Right lobe of liver (tissue), 6 donors: ENCODE results near the gene TPBGL. TPM values are rescaled to one million over a fixed set of nuclear protein-coding genes. Genes with fewer than 3 reads are reported as not detected.

Source experiments
- ATAC-seq, 4 donors: fragments of 200-7000 bp; cut with Tn5 transposase; one replicate each; pipeline ENCODE4 v1.9.1; 2020; ENCODE audit warnings: mild to moderate bottlenecking in 4 of 4, moderate library complexity in 4 of 4
- DNase-seq, 3 donors: peaks; one replicate each; pipeline ENCODE4 v3.0.0-alpha.2; 2020
- H3K27ac ChIP-seq, 3 donors: fragments of 200-600 bp; one replicate each; pipeline ENCODE4 v1.8.0; 2022
- H3K27me3 ChIP-seq, 2 donors: fragments of 200-600 bp; one replicate each; pipeline ENCODE4 v1.8.0; 2022
- H3K36me3 ChIP-seq, 4 donors: fragments of 200-600 bp; sonication (generic) in 1 of 4; one replicate each; pipeline versions ENCODE4 v1.5.1 to v1.8.0; 2017 to 2022; ENCODE audit warnings: control low read depth in 1 of 4
- H3K4me1 ChIP-seq, 4 donors: fragments of 200-600 bp; sonication (generic) in 1 of 4; one replicate each; pipeline versions ENCODE4 v1.5.1 to v1.8.0; 2017 to 2022; ENCODE audit warnings: control low read depth in 1 of 4
- H3K4me3 ChIP-seq, 3 donors: fragments of 200-600 bp; one replicate each; pipeline ENCODE4 v1.8.0; 2022
- H3K9me3 ChIP-seq, 4 donors: fragments of 200-600 bp; sonication (generic) in 1 of 4; one replicate each; pipeline versions ENCODE4 v1.5.1 to v1.8.0; 2017 to 2022; ENCODE audit warnings: control low read depth in 1 of 4
- POLR2A ChIP-seq: fragments of 450-650 bp; IDR thresholded peaks from one replicate; pipeline ENCODE4 v1.6.1; 2017; ENCODE audit warnings: antibody characterized with exemption, mild to moderate bottlenecking
- WGBS: methylation state at CpG from one replicate; pipeline ENCODE4 v1.1.6; 2018; ENCODE audit warnings: low coverage, low lambda C conversion rate; ENCODE audit not compliant: insufficient coverage; ENCODE audit errors: missing lambda C conversion rate; 5-methylcytosine and 5-hydroxymethylcytosine counted together
- intact Hi-C, 2 donors: fragments of 100-400 bp; cut with DNase I; formaldehyde crosslinking; loops; one replicate each; pipeline versions ENCODE4 v1.11.2 to v1.14.1; 2022
- total RNA-seq, 6 experiments: library from RNA; depleted of rRNA in 2 of 6; stranded (reverse); fragments of >200 nt in 2 of 6; fragmentation: NEBNext Ultra II Directional in 3 of 6; extraction: Animal tissue kit (Norgen Biotek cat#: 25700) in 3 of 6; gene quantifications; one replicate each; pipeline versions ENCODE4 v1.1.0 to v1.2.4, GENCODE V29; 2016 to 2023
- TF ChIP-seq, protein P1 (sequence below), 4 donors: fragments of 200-600 bp in 3 of 4; fragments of 450-650 bp in 1 of 4; IDR thresholded peaks; one replicate each; pipeline versions ENCODE4 v1.5.1 to v1.8.0; 2016 to 2022; ENCODE audit warnings: antibody characterized with exemption in 4 of 4, mild to moderate bottlenecking in 2 of 4
- donor health status: DM: no; HTN: yes; CAD: no.
- donor health status: DM: no; HTN: no; CAD: no.
- donor health status: DM: no; HTN: no; CAD: no.
- donor health status: DM: no; HTN: yes; CAD: no.
- donor health status: DM: no; HTN: yes; CAD: no.

Gene TPBGL
- total RNA-seq, 6 experiments from 2014 or later = not detected

GRCh38 chr11:75242722-75243600, 2.4 kb downstream of the TPBGL start:
- no peaks in the 10 kb centered on the region for H3K9me3 ChIP-seq
- H3K36me3 ChIP-seq = no peaks in the 10 kb centered on the region
- H3K27ac ChIP-seq = no peak overlapping the region
- peaks cover 0 to 11% (median 0%) of the 10 kb centered on the region in 4 donors for H3K4me1 ChIP-seq
- intact Hi-C loops = loop anchor here (5.0 to 10.0 kb wide), 3 partner anchors 36 to 218 kb away; no protein-coding TSS in a partner anchor
- no peak for TF ChIP-seq POLR2A
- TF ChIP-seq, protein P1, sequence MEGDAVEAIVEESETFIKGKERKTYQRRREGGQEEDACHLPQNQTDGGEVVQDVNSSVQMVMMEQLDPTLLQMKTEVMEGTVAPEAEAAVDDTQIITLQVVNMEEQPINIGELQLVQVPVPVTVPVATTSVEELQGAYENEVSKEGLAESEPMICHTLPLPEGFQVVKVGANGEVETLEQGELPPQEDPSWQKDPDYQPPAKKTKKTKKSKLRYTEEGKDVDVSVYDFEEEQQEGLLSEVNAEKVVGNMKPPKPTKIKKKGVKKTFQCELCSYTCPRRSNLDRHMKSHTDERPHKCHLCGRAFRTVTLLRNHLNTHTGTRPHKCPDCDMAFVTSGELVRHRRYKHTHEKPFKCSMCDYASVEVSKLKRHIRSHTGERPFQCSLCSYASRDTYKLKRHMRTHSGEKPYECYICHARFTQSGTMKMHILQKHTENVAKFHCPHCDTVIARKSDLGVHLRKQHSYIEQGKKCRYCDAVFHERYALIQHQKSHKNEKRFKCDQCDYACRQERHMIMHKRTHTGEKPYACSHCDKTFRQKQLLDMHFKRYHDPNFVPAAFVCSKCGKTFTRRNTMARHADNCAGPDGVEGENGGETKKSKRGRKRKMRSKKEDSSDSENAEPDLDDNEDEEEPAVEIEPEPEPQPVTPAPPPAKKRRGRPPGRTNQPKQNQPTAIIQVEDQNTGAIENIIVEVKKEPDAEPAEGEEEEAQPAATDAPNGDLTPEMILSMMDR (IDR thresholded peaks at IDR 0.05) = no peak
- 80% methylated on average over 9 of the region's 16 CpGs for WGBS
- ATAC-seq (no peak), DNase-seq (peak; percentile 7 to 40 (median 33))
- peaks cover 0 to 12% of the 10 kb centered on the region in 2 donors for H3K27me3 ChIP-seq
- H3K4me3 ChIP-seq = no peak overlapping the region

GRCh38 chr11:75244052-75244814, 3.7 kb downstream of the TPBGL start:
- H3K36me3 ChIP-seq = no peaks in the 10 kb centered on the region
- WGBS = 57% methylated on average over 5 of the region's 10 CpGs
- H3K27me3 ChIP-seq = peaks cover 0 to 12% of the 10 kb centered on the region in 2 donors
- H3K4me1 ChIP-seq = peaks cover 0 to 14% (median 0%) of the 10 kb centered on the region in 4 donors
- intact Hi-C loops = loop anchor here (5.0 to 10.0 kb wide), 3 partner anchors 37 to 219 kb away; no protein-coding TSS in a partner anchor
- DNase-seq = peak in 2 of 3 donors; percentile 3 to 20
- H3K27ac ChIP-seq = no peak overlapping the region
- no peak for ATAC-seq
- H3K9me3 ChIP-seq = no peaks in the 10 kb centered on the region
- H3K4me3 ChIP-seq = no peak overlapping the region
- TF ChIP-seq, protein P1 (IDR thresholded peaks at IDR 0.05) = no peak
- no peak for TF ChIP-seq POLR2A

- no peak for ATAC-seq
- TF ChIP-seq POLR2A = no peak
- TF ChIP-seq, protein P1 (IDR thresholded peaks at IDR 0.05) = no peak
- H3K9me3 ChIP-seq = no peaks in the 10 kb centered on the region
- intact Hi-C loops = loop anchor here (5.0 to 10.0 kb wide), 3 partner anchors 33 to 221 kb away; no protein-coding TSS in a partner anchor
- no peak overlapping the region for H3K27ac ChIP-seq
- peaks cover 0 to 5% of the 10 kb centered on the region in 2 donors for H3K27me3 ChIP-seq
- DNase-seq = peak in 2 of 3 donors; percentile 1 to 18
- no peaks in the 10 kb centered on the region for H3K36me3 ChIP-seq
- peaks cover 0 to 13% (median 0%) of the 10 kb centered on the region in 4 donors for H3K4me1 ChIP-seq
- WGBS = 77% methylated on average over 3 of the region's 5 CpGs
- no peak overlapping the region for H3K4me3 ChIP-seq
Measured at GRCh38 chr11:75245356-75246005, 4.9 kb downstream of the TPBGL start.

DNA sequence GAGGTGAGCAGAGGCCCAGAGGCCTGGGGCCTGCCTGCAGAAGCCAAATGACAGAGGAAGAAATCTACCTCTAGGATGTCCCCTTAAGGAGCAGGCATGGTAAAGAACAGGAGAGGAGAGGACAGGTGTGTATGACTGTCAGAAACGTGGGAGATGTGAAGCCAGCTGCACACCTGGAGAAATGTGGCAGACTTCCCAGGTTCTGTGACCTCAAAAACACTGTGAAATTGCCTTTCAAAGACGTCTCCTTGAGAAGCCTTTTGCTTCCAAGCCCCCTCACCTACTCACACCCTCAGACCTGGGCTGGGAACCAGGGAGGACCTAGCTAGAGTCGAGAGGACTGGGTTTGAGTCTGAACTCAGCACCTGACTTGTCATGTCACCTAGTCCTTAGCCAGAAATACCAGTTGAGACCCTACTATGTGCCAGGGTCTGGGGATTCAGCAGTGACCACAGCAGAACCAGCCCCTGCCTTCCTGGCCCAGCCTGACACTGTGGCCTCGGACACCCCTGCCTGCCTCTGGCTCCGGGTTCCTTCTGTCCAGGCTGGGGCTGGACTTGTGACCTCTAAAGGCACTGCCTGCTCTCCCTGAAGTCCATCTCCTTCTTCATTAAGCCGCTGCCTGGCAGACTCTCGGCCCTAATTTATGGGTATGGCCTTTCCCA, 5.6 kb downstream of the TPBGL start:
- TF ChIP-seq POLR2A = no peak
- TF ChIP-seq, protein P1 (IDR thresholded peaks at IDR 0.05) = no peak
- no peaks in the 10 kb centered on the region for H3K27me3 ChIP-seq
- intact Hi-C loops = loop anchor here (5.0 to 10.0 kb wide), 3 partner anchors 34 to 221 kb away; no protein-coding TSS in a partner anchor
- no peaks in the 10 kb centered on the region for H3K36me3 ChIP-seq
- WGBS = 67% methylated on average over 3 of the region's 7 CpGs
- ATAC-seq (no peak), DNase-seq (peak in 2 of 3 donors; percentile 2 to 14)
- no peak overlapping the region for H3K27ac ChIP-seq
- no peak overlapping the region for H3K4me3 ChIP-seq
- H3K4me1 ChIP-seq = peaks cover 0 to 6% (median 0%) of the 10 kb centered on the region in 4 donors
- no peaks in the 10 kb centered on the region for H3K9me3 ChIP-seq
